Measurements from ENCODE around the gene PRPF6.

PRPF6 gene

DNA sequence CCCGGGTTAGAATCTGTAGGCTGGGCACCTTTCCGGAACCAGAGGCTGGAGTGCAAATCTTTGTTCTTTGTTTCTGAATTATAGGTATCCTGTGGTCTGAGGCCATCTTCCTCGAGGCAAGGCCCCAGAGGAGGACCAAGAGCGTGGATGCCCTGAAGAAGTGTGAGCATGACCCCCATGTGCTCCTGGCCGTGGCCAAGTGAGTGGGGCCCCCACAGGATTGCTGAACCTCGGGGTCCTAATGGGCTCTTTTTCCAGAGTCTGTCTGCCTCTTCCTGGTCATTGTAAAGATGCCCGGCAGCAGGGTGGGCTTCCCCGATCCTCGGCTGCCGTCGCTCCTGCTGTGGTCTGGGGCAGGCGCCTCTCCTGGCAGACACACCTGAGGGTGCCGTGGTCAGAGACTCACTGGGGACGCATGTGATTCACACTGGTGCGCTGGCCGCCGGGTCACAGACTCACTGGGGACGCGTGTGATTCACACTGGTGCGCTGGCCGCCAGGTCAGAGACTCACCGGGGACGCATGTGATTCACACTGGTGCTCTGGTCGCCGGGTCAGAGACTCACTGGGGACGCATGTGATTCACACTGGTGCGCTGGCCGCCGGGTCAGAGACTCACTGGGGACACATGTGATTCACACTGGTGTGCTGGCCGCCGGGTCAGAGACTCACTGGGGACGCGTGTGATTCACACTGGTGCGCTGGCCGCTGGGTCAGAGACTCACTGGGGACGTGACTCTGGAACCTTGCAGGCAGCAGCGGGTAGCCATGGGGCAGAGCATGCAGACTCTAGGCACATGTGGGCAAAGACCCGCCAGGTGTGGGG is 48.6 kb downstream of the PRPF6 start:
- no peak for ATAC-seq
- TF ChIP-seq ZNF565 (CRISPR knock-in tag; conservative IDR thresholded peaks at IDR 0.05; ENCODE audit: low read depth) (no peak), ESRRG (CRISPR knock-in tag; IDR thresholded peaks at IDR 0.05) (no peak), TCF4 (CRISPR knock-in tag; IDR thresholded peaks at IDR 0.05; ENCODE audit: borderline replicate concordance) (no peak), BACH2 (CRISPR knock-in tag; IDR thresholded peaks at IDR 0.05; ENCODE audit: borderline replicate concordance) (no peak), RARB (CRISPR knock-in tag; IDR thresholded peaks at IDR 0.05) (no peak), CSDC2 (CRISPR knock-in tag; IDR thresholded peaks at IDR 0.05) (no peak), SNAI2 (CRISPR knock-in tag; IDR thresholded peaks at IDR 0.05) (no peak), TOX (CRISPR knock-in tag; IDR thresholded peaks at IDR 0.05; ENCODE audit: borderline replicate concordance) (no peak), ZNF8 (CRISPR knock-in tag; IDR thresholded peaks at IDR 0.05) (no peak), GLIS3 (CRISPR knock-in tag; IDR thresholded peaks at IDR 0.05) (no peak)
- TF ChIP-seq, protein P1, sequence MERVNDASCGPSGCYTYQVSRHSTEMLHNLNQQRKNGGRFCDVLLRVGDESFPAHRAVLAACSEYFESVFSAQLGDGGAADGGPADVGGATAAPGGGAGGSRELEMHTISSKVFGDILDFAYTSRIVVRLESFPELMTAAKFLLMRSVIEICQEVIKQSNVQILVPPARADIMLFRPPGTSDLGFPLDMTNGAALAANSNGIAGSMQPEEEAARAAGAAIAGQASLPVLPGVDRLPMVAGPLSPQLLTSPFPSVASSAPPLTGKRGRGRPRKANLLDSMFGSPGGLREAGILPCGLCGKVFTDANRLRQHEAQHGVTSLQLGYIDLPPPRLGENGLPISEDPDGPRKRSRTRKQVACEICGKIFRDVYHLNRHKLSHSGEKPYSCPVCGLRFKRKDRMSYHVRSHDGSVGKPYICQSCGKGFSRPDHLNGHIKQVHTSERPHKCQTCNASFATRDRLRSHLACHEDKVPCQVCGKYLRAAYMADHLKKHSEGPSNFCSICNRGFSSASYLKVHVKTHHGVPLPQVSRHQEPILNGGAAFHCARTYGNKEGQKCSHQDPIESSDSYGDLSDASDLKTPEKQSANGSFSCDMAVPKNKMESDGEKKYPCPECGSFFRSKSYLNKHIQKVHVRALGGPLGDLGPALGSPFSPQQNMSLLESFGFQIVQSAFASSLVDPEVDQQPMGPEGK (CRISPR knock-in tag; IDR thresholded peaks at IDR 0.05; ENCODE audit: borderline replicate concordance) = no peak

DNA sequence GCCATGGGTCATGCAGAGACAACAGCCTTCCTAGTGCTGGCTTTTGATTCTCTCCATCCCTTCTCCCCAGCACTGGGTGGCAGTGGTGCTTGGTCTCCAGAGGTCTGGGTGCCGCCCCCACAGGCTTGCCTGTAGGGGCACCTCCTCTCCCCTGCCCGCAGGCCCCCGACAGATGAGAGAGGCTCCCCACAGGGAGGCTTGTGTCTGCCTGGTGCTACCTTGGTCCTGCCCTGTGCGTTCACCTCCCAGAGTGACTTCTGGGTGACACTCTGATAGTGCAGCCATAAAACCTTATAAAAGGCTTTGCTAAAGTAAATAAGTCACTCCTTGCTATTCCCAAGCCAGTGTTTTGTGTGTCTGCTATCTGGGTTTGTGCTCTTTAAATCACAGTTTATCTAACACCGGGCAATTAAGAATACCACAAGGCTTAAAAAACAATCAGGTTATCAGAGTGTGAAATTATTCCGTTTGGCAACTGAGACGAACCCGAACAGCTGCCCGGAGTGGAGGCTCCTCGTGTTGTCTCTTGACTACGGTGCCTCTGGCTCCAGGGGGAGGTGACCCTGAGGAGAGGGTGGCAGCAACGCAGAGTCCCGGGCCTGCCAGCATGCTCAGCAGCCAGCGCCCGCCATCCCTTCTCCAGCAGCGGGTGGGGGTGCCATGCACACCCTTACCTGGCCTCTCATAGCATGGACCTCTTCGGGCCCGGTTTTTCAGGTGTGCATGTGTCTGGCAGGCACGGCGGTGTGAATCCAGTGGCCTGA is 49.6 kb downstream of the PRPF6 start:
- TF ChIP-seq ZNF8 (CRISPR knock-in tag; IDR thresholded peaks at IDR 0.05) (no peak), TCF4 (CRISPR knock-in tag; IDR thresholded peaks at IDR 0.05; ENCODE audit: borderline replicate concordance) (no peak), PPARA (CRISPR knock-in tag; IDR thresholded peaks at IDR 0.05; ENCODE audit: borderline replicate concordance) (no peak), OSR1 (CRISPR knock-in tag; IDR thresholded peaks at IDR 0.05) (no peak)
- TF ChIP-seq, protein P1 (CRISPR knock-in tag; IDR thresholded peaks at IDR 0.05; ENCODE audit: borderline replicate concordance) = no peak
- ATAC-seq = no peak

DNA sequence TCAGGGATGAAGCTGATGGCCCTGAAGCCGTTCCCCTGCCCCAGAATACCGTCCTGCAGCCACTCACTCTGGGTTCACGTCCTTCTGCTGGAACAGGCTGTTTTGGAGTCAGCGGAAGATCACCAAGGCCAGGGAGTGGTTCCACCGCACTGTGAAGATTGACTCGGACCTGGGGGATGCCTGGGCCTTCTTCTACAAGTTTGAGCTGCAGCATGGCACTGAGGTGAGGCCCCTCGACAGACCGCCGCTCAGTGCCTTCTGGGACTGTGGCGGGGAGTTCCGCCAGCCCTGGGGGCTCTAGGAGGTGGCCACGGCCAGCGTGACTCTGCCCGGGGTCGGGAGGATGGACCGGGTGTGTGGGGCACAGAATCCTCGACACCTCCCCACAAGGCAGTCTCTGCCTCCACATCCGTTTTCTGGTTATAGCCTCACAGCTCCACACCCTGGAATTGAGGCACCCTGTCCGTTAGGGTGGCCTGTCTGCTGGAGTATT is 50.9 kb downstream of the PRPF6 start:
- TF ChIP-seq CSDC2 (CRISPR knock-in tag; IDR thresholded peaks at IDR 0.05) = no peak
- no peak for TF ChIP-seq OSR1 (CRISPR knock-in tag; IDR thresholded peaks at IDR 0.05)
- no peak for TF ChIP-seq GLIS3 (CRISPR knock-in tag; IDR thresholded peaks at IDR 0.05)
- TF ChIP-seq, protein P1 (CRISPR knock-in tag; IDR thresholded peaks at IDR 0.05; ENCODE audit: borderline replicate concordance) = no peak
- no peak for TF ChIP-seq ZNF565 (CRISPR knock-in tag; conservative IDR thresholded peaks at IDR 0.05; ENCODE audit: low read depth)
- TF ChIP-seq TCF4 (CRISPR knock-in tag; IDR thresholded peaks at IDR 0.05; ENCODE audit: borderline replicate concordance) = no peak
- TF ChIP-seq, protein P2, sequence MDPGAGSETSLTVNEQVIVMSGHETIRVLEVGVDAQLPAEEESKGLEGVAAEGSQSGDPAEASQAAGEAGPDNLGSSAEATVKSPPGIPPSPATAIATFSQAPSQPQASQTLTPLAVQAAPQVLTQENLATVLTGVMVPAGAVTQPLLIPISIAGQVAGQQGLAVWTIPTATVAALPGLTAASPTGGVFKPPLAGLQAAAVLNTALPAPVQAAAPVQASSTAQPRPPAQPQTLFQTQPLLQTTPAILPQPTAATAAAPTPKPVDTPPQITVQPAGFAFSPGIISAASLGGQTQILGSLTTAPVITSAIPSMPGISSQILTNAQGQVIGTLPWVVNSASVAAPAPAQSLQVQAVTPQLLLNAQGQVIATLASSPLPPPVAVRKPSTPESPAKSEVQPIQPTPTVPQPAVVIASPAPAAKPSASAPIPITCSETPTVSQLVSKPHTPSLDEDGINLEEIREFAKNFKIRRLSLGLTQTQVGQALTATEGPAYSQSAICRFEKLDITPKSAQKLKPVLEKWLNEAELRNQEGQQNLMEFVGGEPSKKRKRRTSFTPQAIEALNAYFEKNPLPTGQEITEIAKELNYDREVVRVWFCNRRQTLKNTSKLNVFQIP (CRISPR knock-in tag; IDR thresholded peaks at IDR 0.05; ENCODE audit: borderline replicate concordance, low read depth) = no peak
- no peak for TF ChIP-seq ZC3H10 (CRISPR knock-in tag; IDR thresholded peaks at IDR 0.05)
- TF ChIP-seq SNAI2 (CRISPR knock-in tag; IDR thresholded peaks at IDR 0.05) = no peak
- TF ChIP-seq, protein P3, sequence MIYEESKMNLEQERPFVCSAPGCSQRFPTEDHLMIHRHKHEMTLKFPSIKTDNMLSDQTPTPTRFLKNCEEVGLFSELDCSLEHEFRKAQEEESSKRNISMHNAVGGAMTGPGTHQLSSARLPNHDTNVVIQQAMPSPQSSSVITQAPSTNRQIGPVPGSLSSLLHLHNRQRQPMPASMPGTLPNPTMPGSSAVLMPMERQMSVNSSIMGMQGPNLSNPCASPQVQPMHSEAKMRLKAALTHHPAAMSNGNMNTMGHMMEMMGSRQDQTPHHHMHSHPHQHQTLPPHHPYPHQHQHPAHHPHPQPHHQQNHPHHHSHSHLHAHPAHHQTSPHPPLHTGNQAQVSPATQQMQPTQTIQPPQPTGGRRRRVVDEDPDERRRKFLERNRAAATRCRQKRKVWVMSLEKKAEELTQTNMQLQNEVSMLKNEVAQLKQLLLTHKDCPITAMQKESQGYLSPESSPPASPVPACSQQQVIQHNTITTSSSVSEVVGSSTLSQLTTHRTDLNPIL (CRISPR knock-in tag; IDR thresholded peaks at IDR 0.05; ENCODE audit: low read depth) = no peak
- TF ChIP-seq ISL1 (CRISPR knock-in tag; IDR thresholded peaks at IDR 0.05) = no peak
- TF ChIP-seq RARB (CRISPR knock-in tag; IDR thresholded peaks at IDR 0.05) = no peak
- no peak for TF ChIP-seq ZNF70 (CRISPR knock-in tag; IDR thresholded peaks at IDR 0.05)
- no peak for TF ChIP-seq ZFP30 (CRISPR knock-in tag; IDR thresholded peaks at IDR 0.05)
- TF ChIP-seq ZFP3 (CRISPR knock-in tag; IDR thresholded peaks at IDR 0.05) = no peak
- no peak for TF ChIP-seq ZNF8 (CRISPR knock-in tag; IDR thresholded peaks at IDR 0.05)
- no peak for TF ChIP-seq ESRRG (CRISPR knock-in tag; IDR thresholded peaks at IDR 0.05)
- no peak for TF ChIP-seq TOX (CRISPR knock-in tag; IDR thresholded peaks at IDR 0.05; ENCODE audit: borderline replicate concordance)
- TF ChIP-seq PPARA (CRISPR knock-in tag; IDR thresholded peaks at IDR 0.05; ENCODE audit: borderline replicate concordance) = no peak
- ATAC-seq = no peak

Data from SK-N-SH treated with all-trans-retinoic acid at 6 μM for 48 hours (cell line).